SIG-M5 (cell line): ENCODE results near the gene TSPY3.
"Not testable (repeated sequence)": the region's sequence is repeated elsewhere in the genome, so short reads cannot be mapped to it uniquely, and the experiment has no call there.

Experiments
- DNase-seq: peaks from one replicate; lab custom pipeline; 2025; lab: John Stamatoyannopoulos, UW

Gene TSPY3

GRCh38 chrY:9398121-9398520 is at the start of gene TSPY3:
Gene TSPY3 (plus strand): TSS chrY:9398421. CDS start chrY:9398467, 46 bp downstream.
- not testable (repeated sequence) for DNase-seq

GRCh38 chrY:9357497-9357896 is 40.7 kb upstream of the TSPY3 start, which contains the start of gene TSPY8:
Gene TSPY8 (plus strand): TSS chrY:9357797. CDS start chrY:9357843, 46 bp downstream.
- not testable (repeated sequence) for DNase-seq

- not testable (repeated sequence) for DNase-seq
These were observed 1.7 kb upstream of the TSPY3 start for GRCh38 chrY:9396527-9396926.
